ENCODE measurements around the gene PREX1.
A peak's percentile ranks its signal among the peaks of the same experiment; 100 is the strongest.

The PREX1 gene

DNA sequence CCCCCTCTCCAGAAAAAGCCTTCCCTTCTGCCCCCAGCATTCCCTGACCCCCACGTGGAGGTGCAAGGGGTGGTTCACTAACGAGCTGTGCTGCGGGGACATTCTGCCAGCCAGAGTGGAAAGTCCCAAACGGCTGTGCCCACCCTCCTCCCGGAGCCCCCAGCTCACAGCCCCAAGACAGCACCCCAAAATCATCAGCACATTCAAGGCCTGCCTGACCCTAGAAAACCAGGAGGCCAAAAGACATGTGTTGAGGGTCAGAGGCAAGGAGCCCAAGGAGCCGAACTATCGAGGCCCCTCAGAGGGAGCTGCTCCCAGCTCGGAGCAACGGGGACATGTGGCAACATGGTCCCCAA lies 197.9 kb downstream of the PREX1 start:
- no peak for DNase-seq

DNA sequence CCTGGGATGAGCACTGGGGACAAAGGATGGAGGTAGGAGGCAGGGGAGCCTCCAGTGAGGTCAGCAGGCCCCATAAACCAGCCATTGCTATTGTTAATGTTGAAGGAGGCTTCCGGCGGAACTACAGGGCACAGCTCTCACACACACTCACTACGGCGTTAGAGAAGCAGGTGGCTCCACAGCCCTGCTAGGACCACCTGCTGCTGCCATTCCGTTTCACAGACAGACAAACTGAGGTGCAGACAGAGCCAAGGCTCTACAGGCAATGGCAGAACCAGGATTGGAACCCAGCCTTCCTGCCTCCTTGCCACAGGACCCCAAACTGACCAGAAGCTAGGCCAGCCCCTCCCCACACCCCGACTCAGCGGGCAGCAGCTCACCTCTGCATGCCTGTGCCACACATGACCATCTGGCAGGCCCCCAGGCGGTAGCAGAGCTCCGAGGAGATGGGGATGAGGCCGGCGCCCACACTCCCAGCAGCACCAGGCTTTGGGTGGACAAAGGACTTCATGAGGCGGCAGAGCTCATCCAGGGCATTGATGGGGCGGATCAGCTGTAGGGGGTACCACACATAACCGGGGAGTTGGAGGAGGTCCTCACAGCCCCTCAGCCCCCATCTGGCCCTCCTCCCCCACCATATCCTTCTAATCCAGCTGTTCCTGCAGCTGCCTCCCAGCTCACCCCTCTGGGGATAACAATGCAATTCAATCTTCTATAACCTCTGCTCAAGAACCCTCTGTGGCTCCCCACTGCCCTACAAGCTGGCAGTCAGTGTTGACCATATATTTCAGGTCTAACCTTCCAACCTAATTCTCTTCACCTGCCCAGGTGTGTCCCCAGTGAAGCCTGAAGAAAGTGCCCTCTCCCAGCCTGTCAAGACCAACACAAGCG lies 198.5 kb downstream of the PREX1 start:
- DNase-seq = no peak

DNA sequence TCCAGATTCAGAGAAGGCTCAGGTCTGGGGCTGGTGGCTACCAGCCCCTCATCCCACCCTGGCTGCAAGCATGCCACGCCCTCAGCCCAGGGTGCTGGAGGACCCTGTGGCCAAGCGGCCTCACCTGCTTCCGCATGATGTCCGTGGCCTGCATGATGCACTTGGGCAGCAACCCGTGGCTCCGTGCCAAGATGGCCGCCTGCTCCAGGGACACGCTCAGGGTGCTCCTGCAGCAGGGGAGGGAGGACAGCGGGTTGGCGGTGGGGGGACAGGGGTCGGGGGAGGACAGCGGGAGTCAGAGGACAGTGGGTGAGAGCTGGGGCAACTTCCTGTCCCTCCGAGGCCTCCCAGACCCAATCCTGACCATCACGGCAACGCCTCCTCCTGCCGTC lies 200.1 kb downstream of the PREX1 start:
- no peak for DNase-seq

DNA sequence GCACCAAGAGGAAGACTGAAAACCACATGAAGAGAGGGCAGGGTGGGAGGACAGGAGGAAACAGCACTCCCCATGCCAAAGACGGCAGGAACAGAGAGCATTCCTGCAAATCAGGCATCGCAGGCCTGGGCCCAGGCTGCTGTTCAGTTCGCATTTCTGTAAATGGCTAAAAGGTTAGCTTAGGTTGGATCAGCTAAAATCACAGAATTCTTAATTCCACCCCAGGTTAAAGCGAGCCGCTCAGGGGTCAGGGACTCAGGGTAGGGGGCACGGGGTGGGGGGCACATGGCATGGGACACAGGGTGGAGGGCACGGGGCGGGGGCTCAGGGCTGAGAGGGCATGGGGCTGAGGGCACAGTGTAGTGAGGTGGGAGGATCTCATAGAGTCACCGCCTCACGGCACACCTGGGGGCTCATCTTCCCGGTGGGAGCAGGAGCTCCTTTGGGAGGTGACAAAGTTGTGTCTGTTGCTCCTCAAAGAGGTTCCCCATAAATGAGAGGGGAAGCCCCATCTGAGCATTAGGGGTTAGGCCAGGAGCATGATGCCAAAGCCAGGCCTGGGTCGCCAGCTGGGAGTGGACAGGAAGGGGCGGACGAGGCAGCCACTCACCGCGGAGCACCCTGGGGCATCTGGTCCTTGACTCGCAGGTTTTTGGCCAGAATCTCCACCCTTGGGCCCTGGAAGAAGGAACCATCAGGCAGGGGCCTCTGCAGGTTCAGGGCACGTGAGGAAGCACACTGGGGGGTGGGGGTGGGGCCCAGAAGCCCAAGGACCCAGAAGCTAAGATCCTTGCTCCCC lies 200.7 kb downstream of the PREX1 start:
- DNase-seq = no peak

DNA sequence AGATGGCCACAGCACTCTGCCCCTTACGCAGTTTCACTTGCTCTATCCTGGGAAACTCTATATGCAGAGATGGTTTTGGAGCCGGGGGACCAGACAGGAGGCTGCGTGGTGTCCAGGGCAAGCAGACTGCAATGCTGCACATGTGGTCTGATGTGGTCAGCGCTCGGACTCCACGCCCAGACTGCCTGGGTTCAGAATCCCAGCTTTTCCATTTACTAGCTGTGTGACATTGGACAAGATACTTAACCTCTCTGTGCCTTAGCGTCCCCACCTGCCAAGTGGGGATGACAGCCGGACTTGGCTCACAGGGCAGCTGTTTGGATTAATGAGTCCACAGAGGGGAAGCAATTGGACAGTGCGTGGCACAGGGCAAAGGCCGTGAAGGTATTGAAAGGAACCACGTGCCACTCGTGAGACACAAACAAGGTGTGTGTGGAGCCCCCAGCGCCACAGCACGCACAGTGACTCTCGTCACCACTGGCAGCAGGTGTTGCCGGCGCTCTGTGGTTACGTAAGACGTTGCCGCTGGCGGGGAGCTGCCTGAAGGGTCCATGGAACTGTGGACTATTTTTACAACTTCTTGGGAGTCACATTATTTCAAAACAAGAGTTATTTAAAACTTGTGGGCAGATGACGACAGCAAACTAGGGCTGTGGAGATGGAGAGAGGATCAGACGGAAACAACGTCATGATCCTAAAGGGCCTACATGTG lies 201.4 kb downstream of the PREX1 start:
- no peak for DNase-seq

GRCh38 chr20:48625136-48625900 lies 202.5 kb downstream of the PREX1 start:
- DNase-seq = no peak

- DNase-seq = no peak
Measured at GRCh38 chr20:48624315-48625020, 203.3 kb downstream of the PREX1 start.

DNA sequence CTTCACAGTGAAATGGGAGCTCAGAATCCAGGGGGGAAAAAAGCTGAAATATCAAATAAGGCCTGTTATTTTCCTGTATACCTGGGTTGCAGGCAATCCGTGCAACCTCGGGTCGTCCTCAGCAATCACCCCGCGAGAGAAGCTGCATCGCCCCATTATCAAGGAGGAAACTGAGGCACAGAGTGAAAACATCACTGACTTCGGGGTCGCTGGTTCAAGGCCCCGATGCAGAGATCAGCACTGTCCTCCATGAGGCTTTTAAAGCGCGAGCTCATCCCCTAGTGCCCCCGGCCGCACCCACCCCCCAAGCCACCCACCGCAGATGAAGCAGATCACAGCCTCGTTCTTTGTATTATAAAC lies 203.9 kb downstream of the PREX1 start:
- DNase-seq = no peak

DNA sequence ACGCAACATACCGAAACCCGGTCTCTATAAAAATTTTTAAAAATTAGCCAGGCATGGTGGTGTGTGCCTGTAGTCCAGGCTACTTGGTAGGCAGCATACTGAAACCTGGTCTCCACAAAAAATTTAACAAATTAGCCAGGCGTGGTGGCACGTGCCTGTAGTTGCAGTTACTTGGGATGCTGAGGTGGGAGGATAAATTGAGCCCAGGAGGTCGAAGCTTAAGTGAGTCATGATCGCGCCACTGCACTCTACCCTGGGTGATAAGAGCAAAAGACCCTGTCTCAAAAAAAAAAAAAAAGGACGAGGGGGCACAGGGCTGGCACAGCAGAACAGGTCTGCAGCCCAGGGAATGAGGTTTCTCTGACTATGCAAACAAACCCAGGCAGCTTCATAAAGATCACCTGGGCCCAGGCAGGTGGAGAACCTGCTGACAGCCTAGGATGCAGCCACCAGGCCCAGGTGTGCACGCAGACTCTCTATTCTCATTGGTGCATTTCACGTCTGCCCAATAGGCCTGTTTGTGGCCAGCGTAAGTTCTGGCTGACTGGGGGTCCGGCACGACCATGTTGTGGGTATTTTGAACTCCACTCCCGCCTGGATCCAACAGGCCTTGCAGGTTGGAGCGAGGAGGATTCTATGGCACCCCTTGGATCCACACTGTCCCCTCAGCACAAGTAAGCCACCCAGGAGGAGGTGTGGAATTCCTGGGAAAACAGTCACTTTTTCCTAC lies 204.5 kb downstream of the PREX1 start:
- DNase-seq = no peak

DNA sequence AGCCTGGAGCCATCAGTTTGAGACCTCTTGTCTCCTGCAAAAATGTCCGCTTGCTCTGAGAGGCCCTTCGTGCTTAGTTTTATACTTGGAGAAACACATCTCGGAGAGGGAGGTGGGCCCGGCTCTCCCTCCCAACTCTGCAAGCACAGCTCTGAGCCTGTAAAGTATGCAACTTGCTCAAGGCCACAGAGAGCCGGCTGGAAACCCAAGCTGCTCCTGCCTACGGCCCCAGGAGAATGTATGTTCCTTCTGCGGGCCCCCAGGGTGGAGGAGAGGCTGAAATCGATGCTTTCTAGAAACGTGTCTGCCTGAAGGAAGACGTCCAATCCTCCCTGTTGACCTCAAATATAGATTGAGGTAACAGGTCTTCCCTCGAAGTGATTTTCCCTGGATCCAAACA lies 205.4 kb downstream of the PREX1 start:
- no peak for DNase-seq

DNA sequence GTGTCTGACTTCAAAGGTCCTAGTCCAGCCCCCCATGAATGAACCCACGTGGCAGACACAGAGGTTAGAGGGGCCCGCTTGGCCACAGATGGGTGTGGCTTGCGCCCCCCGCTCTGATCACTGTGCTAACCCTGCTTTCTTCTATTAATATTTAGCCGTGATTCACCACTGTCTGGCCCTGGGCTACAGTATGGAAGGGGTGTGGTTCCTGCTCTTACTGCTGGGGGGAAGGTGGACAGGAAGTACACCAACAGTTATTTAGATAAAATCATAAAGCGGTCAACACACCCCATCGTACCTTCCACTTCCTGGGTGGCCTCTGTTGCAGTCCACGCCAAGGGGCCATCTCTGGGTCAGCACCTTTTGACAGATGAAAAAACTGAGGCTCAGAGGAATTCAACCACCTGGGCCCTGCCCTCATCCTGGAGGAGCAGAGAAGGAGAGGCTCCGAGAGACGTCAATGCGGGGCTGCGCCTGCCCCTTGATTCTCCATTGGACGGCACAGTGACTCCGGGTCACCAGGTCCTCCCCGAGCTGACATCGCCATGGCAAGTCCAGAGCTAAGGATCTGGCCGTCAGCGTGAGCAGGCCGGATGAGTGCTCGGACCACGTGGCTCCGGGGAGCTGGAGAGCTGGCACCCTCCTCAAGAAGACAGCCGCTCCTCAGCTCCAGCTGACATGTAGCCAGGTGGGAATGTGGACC lies 206.3 kb downstream of the PREX1 start:
- no peak for DNase-seq

DNA sequence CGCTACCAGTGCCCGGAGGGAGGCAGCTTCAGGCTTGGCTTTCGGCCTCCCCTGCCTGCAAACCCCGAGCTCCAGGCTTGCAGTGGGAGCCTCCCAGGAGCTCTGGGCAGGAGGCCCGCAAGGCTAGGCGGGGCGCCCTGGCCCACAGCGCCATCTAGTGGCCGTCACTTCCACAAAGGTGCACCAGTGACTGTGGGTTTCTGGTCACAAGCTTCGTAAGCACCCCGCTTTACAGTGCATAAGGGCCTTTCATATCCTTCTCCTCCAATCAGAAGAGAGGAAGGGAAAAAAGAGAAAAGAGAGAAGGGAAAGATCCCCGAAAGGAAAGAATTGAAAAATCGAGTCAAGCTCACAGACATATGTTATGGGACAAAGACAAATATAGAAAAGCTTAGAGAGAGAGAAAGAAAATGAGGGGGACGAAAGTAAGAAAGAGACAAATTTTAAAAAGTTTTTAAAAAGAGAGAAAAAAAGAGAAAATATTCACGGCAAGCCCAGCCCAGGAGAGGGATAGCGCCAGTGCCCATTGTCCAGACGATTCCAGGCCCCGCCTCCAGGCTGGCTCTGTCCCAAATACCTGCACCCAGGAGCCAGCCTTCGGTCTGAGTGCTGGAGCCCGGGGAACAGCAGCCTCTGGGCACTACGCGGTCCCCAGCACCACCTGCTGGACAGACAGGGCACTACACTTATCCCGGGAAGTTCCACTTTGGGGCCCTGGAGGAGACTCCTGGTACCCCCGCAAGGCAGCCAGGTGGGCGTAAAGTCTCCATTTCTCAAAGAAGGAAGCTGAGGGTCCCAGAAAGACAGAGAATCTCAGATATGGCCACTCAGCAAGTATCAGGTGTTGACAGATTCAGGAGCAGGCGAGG lies 207.1 kb downstream of the PREX1 start:
- DNase-seq = peak; percentile 94

DNA sequence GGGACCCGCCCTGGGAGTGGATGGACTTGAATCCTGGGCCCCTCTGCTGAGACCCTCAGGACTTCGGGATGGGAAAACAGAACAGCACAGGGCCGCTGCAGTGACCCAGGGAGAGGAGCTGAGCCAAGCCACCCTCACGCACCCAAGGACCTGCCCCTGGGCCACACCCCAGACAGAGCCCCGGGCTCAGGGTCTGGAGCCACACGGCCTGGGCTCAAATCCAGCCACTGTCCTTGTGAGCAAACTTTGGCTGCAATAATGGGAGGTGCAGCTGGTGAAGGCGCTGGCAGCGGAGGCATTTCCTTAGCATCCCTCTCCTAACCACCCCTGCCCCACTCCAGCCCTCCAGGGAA lies 207.7 kb downstream of the PREX1 start:
- DNase-seq = no peak

- no peak for DNase-seq
Measured at GRCh38 chr20:48619126-48620101, 208.4 kb downstream of the PREX1 start.

GRCh38 chr20:48618631-48619030 lies 209.2 kb downstream of the PREX1 start:
- DNase-seq = no peak

DNA sequence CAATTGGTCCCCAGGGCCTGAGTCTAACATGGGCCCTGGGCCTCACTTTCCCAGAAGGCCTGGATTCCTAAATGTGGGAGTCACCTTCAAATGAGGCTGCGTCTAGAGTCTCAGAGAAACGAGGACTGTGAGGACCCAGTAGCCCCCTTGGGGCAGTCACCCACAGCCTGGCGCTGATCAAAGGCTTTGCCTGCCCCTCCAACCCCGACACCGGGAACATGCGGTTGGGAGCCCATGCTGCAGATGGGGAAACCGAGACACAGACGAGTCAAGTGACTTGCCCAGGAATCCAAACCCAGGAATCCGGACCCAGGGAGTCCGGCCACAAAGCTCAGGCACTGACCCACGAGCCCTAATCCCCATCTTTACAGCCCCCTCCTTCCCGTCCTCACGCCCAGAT lies 209.7 kb downstream of the PREX1 start:
- DNase-seq = no peak

DNA sequence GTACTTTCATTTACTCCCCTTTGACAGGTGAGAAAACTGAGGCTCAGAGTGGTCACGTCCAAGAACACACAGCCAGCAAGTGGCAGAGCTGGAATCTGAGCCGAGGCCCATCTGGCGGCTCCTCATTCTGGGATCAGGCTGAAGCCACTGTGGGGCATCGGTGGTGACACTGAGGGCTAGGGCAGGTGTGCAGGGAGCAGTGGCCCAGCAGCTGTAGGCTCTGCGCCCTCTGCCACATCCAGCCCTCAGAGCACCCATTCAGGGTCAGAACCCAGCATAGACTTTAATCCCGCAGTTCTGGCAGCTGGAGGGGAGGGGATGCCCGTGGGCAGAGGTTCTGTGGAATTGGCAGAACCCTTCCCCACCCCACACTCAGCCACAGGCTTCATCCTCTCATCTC lies 210.3 kb downstream of the PREX1 start:
- DNase-seq = no peak

GRCh38 chr20:48616481-48616880 lies 211.3 kb downstream of the PREX1 start:
- DNase-seq = no peak

- no peak for DNase-seq
Measured at GRCh38 chr20:48615871-48616270, 211.9 kb downstream of the PREX1 start.
